ENCODE data around the gene GP1BA. TPM values are rescaled to one million over a fixed set of nuclear protein-coding genes. Genes with fewer than 3 reads are reported as not detected.

GP1BA gene
- total RNA-seq, 1 donor from 2014 or later: not detected

- DNase-seq (ENCODE audit: low read depth) (peak; percentile 86), FAIRE-seq (no peak)
- peak within 1 kb of the TSS; percentile 45 for H3K4me3 ChIP-seq (ENCODE audit: low read depth, low read length)
- no peaks in the 10 kb centered on the region for H3K27me3 ChIP-seq (ENCODE audit: control insufficient read depth, insufficient read depth, low read length)
- TF ChIP-seq CTCF (IDR thresholded peaks at IDR 0.05; ENCODE audit: insufficient read depth, low read length, severe bottlenecking): no peak
- peaks cover 24% of the 10 kb centered on the region for H3K36me3 ChIP-seq (ENCODE audit: control insufficient read depth, insufficient read depth, low read length)
Observed at GRCh38 chr17:4899341-4900230, 32.5 kb upstream of the GP1BA start, which contains the start of gene C17orf107. TSS of gene C17orf107 (plus strand) at chr17:4899536. CDS start at chr17:4899763, 227 bp downstream.

GRCh38 chr17:4900231-4901107, 31.6 kb upstream of the GP1BA start:
- no peak for TF ChIP-seq CTCF (IDR thresholded peaks at IDR 0.05; ENCODE audit: insufficient read depth, low read length, severe bottlenecking)
- Histone ChIP-seq H3K27me3 (ENCODE audit: control insufficient read depth, insufficient read depth, low read length) (no peaks in the 10 kb centered on the region), H3K36me3 (ENCODE audit: control insufficient read depth, insufficient read depth, low read length) (peaks cover 15% of the 10 kb centered on the region), H3K4me3 (ENCODE audit: low read depth, low read length) (peak overlapping the region; percentile 45)
- FAIRE-seq: no peak
- DNase-seq (ENCODE audit: low read depth): no peak

- DNase-seq (ENCODE audit: low read depth): no peak
Observed at GRCh38 chr17:4901108-4901647, 30.9 kb upstream of the GP1BA start.

GRCh38 chr17:4901648-4902344, 30.3 kb upstream of the GP1BA start:
- no peak for FAIRE-seq

More at GRCh38 chr17:4901108-4901647, 30.9 kb upstream of the GP1BA start:
- TF ChIP-seq CTCF (IDR thresholded peaks at IDR 0.05; ENCODE audit: insufficient read depth, low read length, severe bottlenecking): no peak
- H3K4me3 ChIP-seq (ENCODE audit: low read depth, low read length): no peak overlapping the region
- peaks cover 10% of the 10 kb centered on the region for H3K36me3 ChIP-seq (ENCODE audit: control insufficient read depth, insufficient read depth, low read length)
- H3K27me3 ChIP-seq (ENCODE audit: control insufficient read depth, insufficient read depth, low read length): no peaks in the 10 kb centered on the region
- FAIRE-seq: no peak

More at GRCh38 chr17:4901648-4902344, 30.3 kb upstream of the GP1BA start:
- Histone ChIP-seq H3K4me3 (ENCODE audit: low read depth, low read length) (no peak overlapping the region), H3K36me3 (ENCODE audit: control insufficient read depth, insufficient read depth, low read length) (peaks cover 5% of the 10 kb centered on the region), H3K27me3 (ENCODE audit: control insufficient read depth, insufficient read depth, low read length) (no peaks in the 10 kb centered on the region)
- DNase-seq (ENCODE audit: low read depth): no peak
- no peak for TF ChIP-seq CTCF (IDR thresholded peaks at IDR 0.05; ENCODE audit: insufficient read depth, low read length, severe bottlenecking)

All from bronchial epithelial cell (primary cell).